GM10248 (cell line): ENCODE measurements around the gene CFAP119.

ENCODE experiments used
- CTCF ChIA-PET: fragments of 300-600 bp; sonication (Branson Sonifier 250); formaldehyde crosslinking; extraction: SDS; loops from one replicate; lab custom pipeline; 2021; ENCODE audit warnings: antibody characterized with exemption; lab: Yijun Ruan, JAX
- POLR2A ChIA-PET: fragments of 350-650 bp; sonication (Branson Sonifier 250); formaldehyde crosslinking; extraction: SDS; loops from one replicate; lab custom pipeline; 2020; ENCODE audit warnings: antibody characterized with exemption; lab: Yijun Ruan, JAX
- DNase-seq: peaks from one replicate; pipeline ENCODE4 v3.0.0; 2012; ENCODE audit errors: extremely low spot score
- TF ChIP-seq, protein P1 (sequence below): IDR thresholded peaks from 2 replicates; pipeline ENCODE4 v1.5.1; 2012; ENCODE audit warnings: mild to moderate bottlenecking, low read depth; ENCODE audit errors: extremely low read depth, missing control alignments, control extremely low read depth

Gene CFAP119

DNA sequence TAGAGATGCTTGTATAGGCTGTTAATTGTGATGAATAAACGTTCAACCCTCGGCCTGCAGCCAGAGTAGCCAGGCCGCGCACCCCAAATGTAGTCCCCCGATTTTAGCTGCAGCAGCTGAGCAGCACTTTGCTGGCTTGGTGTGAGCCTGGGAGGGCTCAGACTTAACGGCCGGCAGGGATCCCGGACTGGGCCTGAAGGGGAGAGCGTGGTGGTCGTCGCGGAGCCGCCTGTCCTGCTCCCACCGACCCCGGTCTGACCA is 13.2 kb upstream of the CFAP119 start:
- TF ChIP-seq, protein P1, sequence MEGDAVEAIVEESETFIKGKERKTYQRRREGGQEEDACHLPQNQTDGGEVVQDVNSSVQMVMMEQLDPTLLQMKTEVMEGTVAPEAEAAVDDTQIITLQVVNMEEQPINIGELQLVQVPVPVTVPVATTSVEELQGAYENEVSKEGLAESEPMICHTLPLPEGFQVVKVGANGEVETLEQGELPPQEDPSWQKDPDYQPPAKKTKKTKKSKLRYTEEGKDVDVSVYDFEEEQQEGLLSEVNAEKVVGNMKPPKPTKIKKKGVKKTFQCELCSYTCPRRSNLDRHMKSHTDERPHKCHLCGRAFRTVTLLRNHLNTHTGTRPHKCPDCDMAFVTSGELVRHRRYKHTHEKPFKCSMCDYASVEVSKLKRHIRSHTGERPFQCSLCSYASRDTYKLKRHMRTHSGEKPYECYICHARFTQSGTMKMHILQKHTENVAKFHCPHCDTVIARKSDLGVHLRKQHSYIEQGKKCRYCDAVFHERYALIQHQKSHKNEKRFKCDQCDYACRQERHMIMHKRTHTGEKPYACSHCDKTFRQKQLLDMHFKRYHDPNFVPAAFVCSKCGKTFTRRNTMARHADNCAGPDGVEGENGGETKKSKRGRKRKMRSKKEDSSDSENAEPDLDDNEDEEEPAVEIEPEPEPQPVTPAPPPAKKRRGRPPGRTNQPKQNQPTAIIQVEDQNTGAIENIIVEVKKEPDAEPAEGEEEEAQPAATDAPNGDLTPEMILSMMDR: no peak

GRCh38 chr16:30774367-30775130 is 12.7 kb upstream of the CFAP119 start:
- TF ChIP-seq, protein P1: no peak
- DNase-seq: no peak
- POLR2A ChIA-PET: interaction anchor here (1.0 kb wide), 1 partner anchor 27 kb away, joined by 3 read pairs; the partner anchor contains the start of gene PHKG2
- CTCF ChIA-PET: interaction anchor here (1.0 to 1.7 kb wide), 4 partner anchors 10 to 143 kb away, joined by 3 to 6 read pairs (median 4); no protein-coding TSS in a partner anchor

More for the DNA sequence above, 13.2 kb upstream of the CFAP119 start:
- ChIA-PET CTCF (interaction anchor here (1.6 to 1.7 kb wide), 2 partner anchors 11 to 21 kb away, joined by 5 to 6 read pairs; no protein-coding TSS in a partner anchor), POLR2A (interaction anchor here (1.0 kb wide), 1 partner anchor 27 kb away, joined by 3 read pairs; the partner anchor contains the start of gene PHKG2)
- DNase-seq: no peak

DNA sequence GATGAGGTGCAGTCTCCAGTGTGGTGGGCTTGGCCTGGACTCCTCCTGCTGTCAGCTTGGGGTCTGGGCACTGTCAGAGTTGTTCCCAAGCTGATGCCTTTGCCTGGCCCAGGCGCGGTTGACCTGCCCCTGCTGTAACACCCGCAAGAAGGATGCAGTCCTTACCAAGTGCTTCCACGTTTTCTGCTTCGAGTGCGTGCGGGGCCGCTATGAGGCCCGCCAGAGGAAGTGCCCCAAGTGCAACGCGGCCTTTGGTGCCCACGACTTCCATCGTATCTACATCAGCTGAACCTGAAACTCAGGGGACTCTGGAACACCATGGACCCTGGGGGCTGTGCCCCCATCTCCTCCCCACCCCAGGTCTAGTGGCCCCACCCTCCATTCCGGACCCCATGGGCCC is 12.0 kb upstream of the CFAP119 start:
- TF ChIP-seq, protein P1: no peak
- ChIA-PET CTCF (interaction anchor here (1.0 to 1.6 kb wide), 3 partner anchors 18 to 144 kb away, joined by 3 to 5 read pairs (median 3); no protein-coding TSS in a partner anchor), POLR2A (no interaction called here)
- DNase-seq: no peak

- ChIA-PET POLR2A (no interaction called here), CTCF (interaction anchor here (0.8 to 4.7 kb wide), 4 partner anchors 22 to 78 kb away, joined by 3 to 16 read pairs (median 3); no protein-coding TSS in a partner anchor)
- TF ChIP-seq, protein P1: no peak
- DNase-seq: no peak
Observed at GRCh38 chr16:30771726-30772125, 9.9 kb upstream of the CFAP119 start.

DNA sequence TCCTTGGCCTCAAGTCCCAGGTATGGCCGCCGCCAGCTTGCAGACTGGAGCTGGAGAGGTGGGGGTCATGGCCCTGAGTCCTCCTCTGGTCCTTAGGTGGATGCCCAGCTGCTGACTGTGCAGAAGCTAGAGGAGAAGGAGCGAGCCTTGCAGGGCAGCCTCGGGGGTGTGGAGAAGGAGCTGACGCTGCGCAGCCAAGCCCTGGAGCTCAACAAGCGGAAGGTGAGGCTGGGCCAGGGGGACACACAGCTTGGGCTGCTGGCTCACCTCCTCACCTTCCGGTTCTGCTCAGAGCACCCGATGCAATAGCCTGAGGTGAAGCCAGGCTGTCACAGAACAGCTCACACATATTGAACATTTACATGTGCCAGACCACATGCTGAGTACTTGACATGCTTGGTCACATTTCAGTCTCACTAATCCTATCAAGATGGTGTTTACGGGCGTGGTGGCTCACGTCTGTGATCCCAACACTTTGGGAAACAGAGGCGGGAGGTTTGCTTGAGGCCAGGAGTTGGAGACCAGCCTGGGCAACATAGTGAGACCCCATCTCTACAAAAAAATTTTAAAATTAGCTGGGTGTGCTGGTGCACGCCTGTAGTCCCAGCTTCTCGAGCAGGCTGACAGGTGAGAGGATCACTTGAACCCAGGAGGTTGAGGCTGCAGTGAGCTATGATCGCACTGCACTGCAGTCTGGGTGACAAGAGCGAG is 7.7 kb upstream of the CFAP119 start:
- TF ChIP-seq, protein P1: no peak
- POLR2A ChIA-PET: interaction anchor here (0.6 kb wide), 1 partner anchor 106 kb away, joined by 5 read pairs; no protein-coding TSS in a partner anchor
- CTCF ChIA-PET: interaction anchor here (1.1 to 4.7 kb wide), 3 partner anchors 36 to 75 kb away, joined by 3 to 16 read pairs (median 4); no protein-coding TSS in a partner anchor
- no peak for DNase-seq

- CTCF ChIA-PET: interaction anchor here (1.1 to 4.7 kb wide), 2 partner anchors 45 to 76 kb away, joined by 4 to 16 read pairs; no protein-coding TSS in a partner anchor
- DNase-seq: no peak
- POLR2A ChIA-PET: interaction anchor here (0.9 kb wide), 1 partner anchor 9 kb away, joined by 3 read pairs; no protein-coding TSS in a partner anchor
- TF ChIP-seq, protein P1: no peak
Observed at GRCh38 chr16:30768583-30769181, 6.8 kb upstream of the CFAP119 start.
